HG03108 (cell line): ENCODE data around the gene RUNX3.

Experiments used
- ATAC-seq: cut with Tn5 transposase; IDR thresholded peaks from one replicate; pipeline ENCODE4 v1.9.1; 2021; ENCODE audit warnings: moderate library complexity; ENCODE audit not compliant: unreplicated experiment

Gene RUNX3

DNA sequence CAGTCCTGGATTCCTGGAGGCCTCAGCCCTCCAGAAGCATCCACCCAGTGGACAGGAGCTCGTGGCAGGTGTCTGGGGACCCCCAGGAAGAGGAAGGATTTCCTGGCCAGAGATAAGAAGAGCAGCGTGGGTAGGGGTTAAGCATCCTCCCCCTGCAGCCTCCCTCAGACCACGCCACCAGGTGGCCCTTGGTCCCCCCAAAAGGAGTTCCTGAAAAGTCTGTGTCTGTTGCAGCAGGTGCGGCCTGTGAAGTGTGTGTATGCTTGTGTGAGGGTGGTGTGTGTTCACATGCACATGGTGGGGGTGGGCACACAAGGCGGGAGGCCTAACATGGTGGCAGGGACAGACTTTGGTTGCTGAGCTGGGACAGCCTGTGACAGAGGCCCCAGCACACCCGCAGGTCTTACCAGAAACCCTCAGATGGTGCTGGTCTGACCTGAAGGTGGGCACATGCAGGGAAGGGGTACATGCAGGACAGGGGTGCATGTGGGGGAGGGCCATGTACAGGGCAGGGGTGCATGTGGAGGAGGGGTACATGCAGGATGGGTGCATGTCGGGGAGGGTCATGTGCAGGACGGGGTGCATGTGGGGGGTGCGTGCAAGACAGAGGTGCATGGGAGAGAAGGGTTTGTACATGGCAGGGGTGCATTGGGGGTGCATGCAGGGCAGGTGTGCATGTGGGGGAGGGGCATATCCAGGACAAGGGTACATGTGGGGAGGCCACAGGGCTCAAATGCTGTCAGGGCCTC lies 18.2 kb upstream of the RUNX3 start:
- no peak for ATAC-seq

DNA sequence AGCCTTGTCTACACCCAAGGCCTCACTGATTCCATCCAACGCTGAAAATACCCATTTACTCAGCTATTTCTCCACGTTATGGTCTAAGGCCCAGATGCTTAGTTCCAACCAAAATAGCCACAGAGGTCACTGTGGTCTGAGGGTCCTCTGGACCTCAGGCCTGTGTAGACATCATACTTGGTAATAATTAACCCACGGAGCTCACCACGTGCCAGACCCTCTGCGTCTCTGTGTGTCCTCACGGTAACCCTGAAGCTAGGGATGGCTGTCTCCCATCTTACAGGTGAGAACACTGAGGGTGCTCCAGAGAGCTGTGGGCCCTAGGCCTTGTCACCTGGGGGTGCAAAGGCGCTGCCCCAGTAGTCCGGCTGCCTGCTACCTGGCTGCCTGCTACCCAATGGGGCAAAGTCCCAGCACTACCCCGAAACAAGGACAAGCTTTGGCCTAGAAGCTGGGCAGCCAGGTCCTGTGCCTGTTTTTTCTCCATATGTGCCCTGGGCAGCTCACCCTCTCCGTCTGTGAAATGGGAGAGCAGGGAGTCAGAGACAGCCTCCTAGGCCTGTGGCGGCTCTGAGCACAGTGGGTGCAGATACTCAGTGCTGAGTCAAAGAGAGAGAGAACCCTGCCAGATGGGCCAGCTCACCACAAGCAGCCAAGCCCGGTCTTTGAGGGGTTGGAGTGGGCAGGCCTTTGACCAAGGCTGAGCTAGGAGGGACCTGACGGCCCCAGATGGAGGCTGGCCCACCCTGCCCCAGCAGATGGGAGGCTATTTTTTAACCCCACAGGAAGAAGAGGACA lies 17.0 kb upstream of the RUNX3 start:
- peak; percentile 68 for ATAC-seq

DNA sequence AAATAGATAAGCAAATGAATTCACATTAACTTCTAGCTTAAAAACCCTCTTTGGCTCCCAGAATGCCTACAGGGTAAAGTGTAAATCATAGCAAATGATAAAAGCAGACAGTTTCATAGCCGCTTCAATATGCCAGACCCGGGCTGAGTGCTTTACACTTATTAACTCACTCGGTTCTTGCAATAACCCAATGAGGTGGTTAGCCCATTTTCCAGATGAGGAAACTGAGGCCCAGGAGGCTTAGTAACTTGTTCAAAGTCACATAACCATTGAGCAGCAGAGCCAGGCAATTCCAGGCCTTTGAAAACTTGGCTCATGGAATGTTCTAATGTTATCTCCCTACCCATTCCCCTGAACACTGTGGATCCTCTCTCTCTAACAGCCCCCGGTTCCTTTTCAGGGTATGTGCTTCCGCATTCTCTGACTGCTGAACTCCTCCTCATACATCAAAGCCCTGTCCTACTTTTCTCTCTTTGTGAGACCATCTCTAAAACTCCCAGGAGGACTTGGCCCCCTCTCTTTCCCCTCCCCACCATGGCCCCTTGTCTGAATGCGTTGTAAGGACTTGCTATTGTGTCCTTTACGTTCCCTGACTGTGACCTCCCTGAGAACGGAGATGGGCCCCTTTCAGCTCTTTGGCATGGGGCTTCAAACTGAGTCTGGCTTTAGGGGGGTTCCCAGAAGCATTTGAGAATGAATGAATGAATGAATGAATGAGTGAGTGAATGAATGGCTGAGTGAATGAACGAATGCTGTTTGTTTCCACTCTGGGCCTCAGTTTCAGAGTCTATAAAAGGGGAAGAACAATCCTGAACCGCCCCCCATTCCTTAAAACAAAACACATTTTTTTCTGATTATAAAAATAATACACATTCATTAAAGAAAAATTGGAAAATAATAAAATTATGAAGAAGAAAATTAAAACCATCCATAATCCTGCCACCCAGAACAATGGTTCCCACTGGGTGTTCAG lies 15.6 kb upstream of the RUNX3 start:
- no peak for ATAC-seq

DNA sequence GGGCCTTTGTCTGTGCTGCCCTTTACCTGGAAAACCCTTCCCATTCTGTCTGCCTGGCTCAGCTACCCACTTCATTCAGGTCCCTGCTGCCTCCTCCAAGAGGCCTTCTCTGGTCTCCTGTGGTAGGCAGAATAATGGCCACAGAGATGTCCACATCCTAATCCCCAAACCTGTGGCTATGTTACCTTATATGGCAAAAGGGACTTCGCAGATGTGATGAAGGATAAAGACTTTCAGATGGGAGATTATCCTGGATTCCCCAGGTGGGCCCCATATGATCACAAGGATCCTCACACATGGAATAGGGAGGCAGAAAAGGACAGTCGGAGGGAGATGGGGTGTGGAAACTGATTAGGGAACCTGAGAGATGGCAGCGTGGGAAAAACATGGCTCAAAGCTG lies 14.2 kb upstream of the RUNX3 start:
- no peak for ATAC-seq

DNA sequence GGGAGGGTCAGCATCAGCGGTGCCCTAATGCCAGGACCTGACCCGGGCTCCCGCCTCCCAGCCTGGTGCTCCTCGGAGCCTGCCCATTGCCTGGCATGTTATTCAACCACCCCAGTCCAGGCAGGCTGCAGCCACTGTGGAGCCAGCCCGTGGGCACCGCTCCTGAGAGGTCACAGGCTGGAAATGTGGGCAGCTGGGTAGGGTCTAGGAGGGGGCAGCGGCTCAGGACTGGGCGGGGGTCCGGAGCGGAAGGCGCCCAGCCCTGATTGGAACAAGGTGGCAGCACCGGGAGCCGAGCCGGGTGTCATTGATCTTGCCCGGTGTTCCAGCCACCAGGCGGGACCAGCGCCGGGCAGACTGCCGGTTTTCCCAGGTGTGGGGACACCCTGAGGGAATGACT lies 12.7 kb upstream of the RUNX3 start:
- ATAC-seq = no peak

DNA sequence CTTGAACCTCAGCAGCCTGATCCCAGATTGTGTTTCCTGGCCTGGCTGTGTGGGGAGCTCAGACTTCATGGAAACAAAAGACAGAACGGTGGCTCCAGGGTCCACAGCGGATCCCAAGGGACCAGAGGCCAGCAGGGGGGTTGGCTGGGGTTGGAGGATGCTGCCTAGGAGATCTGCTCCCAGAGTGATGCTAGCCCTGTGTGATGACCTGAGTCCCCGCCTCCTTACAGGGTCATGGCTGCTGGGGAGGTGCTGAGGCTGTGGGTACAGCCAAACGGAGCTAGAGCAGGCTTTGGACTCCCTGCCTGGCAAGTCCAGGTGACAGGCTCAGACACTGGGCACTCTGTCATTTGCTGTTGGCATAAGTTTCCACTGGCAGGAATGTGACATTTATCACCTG lies 11.5 kb upstream of the RUNX3 start:
- no peak for ATAC-seq

DNA sequence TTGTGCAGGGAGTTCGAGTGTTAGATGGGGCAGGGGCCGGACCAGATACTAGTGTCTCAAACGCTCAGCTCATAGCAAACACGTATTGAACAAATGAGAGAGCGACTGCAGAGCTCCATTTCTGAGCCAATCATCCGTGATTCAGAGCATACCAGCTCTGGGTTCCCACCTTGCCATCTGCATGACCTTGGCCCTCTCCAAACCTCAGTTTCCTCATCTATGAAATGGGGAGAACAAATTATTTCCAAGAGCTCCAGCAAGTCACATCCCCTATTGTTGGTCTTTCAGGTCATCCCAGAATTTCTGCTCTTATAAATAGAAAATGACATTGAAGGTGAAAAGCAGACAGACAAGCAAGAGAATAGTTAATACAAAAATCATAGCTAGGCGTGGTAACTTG lies 10.2 kb upstream of the RUNX3 start:
- ATAC-seq = no peak

DNA sequence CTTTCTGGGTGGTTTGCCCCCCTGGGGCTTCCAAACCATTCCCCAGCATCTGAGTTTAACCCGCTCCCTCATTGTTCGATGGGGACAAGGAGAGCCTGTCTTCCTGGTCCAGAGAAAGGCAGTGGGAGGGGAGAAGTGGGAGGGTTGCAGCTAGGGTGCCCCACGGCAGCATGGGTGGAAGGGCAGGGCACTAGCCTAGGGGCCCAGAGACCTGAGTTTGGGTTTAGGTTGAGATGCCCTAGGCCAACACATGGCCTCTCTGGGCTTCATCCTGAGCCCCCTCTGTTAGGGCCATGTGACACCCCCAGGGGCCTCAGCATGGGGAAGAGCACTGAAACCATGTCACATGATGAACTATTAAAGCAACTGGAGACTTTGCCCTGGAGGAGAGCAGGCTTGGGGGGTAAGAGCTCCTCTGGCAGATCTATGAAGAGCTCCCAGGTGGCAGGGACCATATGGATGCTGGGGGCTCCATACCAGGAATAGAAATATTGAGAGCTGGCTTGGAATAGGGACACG lies 9.7 kb upstream of the RUNX3 start:
- no peak for ATAC-seq

DNA sequence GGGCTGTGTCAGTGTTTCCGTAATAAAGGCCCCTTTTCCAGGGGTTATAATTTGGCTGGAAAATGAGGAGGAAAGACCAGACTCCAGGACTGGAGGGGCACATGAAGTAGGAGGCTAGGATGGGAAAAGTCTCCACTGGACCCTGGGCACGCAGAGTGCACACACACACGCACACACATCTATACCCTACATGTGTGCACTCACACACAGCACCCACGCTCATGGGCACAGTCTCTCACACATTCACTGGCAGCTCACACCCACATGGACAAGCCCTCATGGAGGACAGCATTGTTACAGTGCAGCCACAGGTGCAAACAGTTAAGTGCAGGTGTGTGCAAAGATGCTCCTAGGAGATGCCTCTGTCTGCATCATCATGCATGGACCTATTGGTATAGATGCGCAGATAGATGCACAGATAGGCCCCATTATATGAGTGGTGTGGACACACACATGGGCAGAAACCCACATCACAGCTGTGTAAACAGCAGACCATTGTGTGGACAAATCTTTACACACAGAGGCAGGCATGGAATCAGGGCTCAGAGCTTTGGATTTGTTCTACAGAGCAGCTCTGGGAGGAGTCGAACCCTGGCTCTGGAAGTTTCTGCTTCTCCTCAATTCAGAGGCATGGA lies 9.1 kb upstream of the RUNX3 start:
- ATAC-seq = no peak

DNA sequence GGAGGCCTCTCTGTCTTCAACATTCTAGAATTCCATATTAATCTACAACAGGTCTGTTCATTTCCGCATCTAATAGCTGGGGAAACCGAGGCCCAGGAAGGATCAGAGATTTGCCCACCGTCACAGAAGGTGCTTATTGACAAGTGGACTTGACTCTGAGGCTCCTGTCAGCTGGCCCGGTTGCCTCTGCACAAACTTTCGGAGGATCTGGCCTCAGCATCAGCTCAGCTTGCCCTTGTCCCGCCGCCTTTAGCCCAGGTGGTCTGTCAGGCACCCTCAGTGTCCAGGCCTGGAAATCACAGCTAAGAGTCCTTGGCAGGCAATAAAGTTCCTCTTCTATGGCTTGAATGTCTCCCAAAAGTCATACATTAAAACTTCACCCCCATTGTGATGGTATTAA lies 8.2 kb upstream of the RUNX3 start:
- ATAC-seq = no peak

DNA sequence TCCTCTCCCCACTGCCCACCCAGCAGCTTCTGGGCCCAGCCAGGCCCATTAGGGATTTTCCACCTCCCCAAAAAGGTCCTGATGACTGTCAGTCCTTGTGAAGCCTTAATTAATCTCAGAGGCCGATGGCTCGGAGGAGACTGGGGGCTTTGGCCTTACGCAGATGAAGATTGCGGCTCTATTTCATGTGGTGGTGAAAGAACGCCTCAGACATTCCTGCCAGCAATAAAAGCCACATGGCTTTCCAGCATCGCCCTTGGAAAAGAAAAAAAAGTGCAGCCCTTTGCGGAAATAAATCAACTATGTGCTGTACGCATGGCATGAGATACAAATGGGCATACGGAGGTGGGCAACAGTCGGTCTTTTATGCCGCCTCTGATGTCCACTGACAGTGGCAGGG lies 6.6 kb upstream of the RUNX3 start:
- ATAC-seq = no peak

DNA sequence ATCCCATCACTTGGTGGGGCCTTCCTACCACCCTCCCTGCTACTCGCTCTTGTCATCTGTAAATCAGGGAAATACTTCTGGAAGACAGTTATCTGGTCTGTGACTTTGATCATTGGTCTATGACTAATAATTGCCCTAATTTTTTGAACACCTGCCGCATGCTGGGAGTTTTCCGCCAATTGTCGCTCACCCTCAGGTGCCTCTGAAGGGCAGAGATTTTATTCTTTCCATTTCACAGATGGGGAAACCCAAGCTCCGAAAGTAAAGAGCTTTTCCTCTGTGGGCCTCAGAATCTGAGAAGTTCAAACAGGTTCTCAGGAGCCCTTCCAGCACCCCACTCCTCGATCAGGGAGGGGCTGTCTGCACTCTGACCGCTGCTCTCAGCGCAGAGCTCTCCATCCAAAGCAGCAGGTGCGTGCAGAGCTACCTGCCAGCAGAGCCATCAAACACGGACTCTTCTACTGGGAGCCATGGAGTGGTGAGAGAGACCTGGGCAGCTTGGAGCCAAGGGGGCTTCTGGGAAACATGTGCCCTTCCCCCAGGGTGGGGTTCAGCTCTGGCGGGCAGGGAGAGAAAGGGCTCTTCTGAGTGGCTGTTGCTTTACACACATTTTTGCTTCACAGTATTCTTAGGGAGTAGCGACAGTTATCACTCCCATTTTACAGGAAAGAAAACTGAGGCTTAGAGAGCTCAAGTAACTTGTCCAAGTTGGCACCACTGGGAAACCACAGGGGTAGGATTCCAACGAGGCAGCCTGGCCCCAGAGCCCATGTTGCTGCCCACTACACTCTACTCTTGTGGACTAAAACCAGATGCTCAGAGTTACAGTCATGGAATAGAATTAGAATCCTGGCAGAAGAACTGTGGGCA lies 5.8 kb upstream of the RUNX3 start:
- no peak for ATAC-seq

DNA sequence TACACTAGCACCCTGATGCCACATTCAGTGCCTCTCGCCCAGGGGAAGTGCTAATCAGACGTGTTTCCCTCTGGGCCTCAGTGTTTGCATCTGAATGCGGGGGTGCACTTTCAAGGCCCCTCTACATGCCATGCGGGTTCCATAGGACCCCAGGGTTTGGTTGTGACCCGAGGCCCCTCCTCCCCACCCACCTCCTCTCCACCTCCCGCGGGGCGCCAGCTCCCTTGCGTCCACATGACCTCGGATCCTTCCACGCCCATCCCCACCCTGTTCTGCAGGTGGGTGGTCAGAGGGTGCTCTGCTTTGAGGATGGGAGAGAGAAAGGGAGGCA lies 5.1 kb upstream of the RUNX3 start:
- ATAC-seq = no peak

DNA sequence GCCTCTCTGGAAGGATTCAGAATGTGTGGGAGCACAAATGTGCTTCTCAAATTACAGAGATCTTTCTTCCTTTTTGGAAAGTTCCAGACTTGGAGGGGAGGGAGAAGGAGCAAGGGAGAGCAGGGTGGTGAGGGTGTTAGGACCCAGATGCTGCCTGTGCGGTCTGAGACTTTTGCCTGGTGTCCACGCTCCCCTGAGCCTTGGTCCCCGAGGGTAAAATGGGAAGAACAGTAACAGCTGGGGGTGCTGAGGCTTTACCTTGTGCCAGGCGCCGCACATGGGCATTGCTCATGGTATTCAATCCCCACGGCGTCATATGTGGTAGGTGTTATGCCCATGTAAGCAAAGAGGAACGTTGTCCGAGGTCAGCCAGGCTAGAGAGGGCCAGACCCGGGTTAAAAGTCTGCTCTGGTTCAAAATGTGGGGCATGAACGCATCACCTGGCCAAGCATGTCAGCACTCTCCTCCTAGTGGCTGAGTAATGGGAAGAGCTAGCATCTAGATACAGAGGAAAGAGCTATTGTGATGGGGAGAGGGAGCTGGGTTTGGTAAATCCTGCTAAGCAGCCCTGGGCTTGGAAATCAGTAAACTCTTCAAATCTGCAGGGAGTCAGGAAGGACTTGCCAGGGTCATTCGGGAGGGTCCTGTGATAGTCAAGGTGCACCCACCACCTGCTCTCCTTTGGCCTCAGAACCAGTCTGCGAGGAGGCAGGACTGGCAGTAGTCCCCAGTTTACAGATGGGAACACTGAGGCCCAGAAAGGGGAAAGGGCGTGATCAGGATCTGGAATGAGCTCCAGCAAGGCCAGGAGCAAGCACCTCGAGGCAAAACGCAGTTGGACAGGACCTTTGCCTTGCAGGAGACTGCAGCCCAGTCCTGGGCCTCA lies 4.5 kb upstream of the RUNX3 start:
- no peak for ATAC-seq

DNA sequence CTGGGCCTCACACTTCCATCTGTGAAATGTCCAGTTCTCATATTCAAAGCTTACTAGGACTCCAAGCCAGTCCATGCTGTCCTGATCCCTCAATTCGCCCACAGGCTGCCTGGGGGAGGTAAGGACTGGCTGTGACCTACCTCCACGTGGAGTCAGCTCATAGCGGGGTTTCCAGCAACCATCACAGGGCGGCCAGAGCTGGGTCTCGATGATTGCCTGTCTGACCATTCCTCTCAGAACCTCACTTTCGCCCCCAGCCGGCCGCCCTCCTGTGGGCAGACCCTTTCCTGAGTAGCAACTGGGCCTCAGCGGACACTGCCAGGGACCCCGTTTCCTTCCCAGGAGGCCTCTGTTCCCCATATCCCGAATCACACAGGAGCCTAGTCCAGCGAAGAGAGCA lies 3.4 kb upstream of the RUNX3 start:
- no peak for ATAC-seq

DNA sequence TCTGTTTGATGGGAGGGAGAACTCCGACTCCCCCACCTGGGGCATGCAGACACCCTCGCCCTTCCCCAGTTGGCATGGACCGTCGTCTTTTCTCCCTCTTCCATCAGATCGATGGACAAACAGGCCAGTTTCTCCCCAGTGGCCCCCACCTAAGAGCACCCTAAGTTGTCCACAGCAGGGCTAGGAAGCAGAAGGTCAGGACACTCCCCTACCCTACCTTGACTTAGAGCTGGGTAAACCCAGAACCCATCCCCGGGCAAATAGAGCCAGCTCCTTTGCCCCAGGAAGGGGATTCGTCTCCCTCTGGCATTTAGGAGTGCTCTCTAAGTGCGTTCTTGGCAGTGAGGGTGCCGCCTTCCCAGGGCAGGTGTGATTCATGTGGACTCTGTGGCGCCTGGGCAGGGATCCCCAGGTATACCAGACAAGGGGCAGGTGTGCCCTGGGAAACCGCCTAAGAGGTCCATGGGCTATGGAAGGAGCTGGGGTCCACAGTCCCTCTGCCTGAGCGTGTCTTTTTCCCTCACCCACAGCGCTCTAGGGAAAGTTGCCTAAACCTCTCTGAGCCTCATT lies 2.7 kb upstream of the RUNX3 start:
- ATAC-seq = no peak

DNA sequence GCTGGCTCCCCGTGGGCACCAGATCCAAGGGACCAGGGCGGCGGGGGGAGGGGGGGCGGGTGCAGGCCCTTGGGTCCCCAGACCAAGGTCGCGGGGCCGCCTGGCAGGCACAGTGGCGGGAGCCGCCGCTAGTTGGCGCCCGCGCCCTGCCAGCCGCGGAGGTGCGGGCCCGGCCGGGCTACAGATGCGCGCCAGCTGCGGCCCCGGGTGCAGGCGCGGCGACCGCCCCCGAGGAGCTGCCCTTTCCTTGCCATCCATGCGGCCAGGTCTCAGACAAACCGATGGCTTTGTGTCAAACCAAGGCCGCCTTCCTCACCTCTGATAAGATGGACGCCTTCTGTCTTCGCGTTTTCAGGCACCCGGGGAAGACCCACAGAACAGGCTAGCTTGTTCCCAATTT lies 2.2 kb upstream of the RUNX3 start:
- ATAC-seq = no peak

DNA sequence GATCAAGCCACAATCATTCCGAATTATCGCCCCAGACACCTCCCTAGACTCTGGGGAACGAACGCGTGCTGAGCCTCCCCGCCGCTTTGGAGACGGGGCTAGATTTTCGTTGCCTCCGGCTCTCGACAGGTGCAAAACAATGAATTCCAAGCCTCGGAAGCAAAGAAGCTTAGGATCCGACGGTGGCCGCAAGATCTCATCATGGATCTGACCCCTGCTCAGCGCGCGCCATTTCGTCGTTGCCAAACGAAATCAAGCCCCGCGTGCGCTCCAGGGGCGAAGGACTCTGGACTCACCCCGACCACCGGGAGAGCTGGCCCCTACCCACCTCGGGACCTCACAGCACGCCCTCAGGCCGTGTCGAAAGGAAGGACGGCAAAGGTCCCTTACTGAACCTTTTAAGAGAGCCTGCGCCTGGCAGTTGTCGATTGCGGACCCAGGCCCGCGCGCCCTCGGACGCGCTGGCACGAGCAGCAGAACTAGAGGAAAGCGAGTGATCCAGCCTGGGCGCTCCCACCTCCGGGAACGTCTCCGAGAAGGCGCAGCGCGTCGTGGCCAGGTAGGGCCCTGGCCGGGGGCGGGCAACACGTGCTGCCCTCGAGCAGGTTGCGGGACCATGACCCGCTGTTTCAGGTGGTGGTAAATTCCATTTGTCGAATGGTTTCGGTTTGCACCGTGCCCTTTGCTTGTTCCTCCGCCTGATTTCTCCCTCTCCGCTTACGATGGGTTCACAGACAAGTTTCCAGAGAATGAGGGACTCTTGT lies 1.6 kb upstream of the RUNX3 start:
- no peak for ATAC-seq
